ENCODE measurements around the gene LAPTM5.

Gene LAPTM5

DNA sequence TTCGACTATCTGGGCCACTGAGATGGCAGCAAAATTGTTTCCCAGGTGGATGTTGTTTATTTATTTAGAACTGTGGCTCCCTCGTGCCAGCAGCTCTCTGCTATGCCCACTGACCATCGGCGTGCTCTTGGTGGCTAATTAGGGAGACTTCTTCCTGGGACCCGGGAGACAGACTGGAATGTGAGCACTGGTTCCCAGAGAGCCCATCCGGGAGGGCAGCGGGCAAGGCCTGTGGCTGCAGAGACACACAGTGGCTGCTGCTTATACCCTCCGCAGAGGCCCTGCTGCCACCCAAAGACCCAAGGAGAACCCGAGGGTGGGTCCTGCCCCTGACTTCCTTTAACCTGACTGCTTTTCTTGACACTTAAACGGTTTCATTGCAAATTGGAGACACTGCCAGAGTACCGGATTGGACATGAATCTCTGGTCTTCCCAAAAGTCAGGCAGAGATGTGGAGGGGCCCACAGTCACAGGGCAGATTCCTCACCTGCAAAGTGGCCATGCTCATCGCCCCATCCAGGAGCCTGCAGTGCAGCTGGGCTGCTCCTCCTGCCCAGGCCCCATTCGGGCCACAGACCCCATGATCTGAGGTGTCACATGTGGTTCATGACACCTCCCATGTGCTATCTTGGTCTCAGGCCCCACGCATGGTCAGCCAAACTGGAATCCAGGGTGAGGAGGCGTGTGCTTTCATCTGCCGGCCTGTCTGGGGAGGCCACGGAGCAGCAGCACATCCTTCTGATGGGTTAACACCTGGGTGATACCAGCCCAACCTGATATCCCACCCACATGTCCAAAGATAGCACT lies 28.5 kb downstream of the LAPTM5 start:
- no peak for DNase-seq (ENCODE audit: low spot score)

DNA sequence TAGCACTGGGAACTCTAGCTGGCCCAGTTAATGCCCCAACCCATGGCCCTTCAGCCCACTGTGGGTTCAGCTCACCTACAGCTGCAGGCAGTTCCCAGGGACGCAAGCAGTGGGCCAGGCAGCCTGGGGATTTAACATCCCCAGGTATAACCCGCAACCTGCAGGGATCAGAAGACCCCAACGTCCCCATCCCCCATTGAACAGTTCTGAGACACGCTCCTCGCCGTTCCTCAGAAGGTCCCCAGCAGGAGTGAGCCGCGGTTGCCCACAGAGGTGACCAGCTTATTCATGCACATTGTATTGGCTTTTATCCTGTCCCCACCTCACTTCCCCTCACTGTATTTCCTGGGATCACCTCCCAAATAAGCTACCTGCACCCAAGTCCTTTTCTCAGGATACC lies 29.2 kb downstream of the LAPTM5 start:
- DNase-seq (ENCODE audit: low spot score), result no peak

DNA sequence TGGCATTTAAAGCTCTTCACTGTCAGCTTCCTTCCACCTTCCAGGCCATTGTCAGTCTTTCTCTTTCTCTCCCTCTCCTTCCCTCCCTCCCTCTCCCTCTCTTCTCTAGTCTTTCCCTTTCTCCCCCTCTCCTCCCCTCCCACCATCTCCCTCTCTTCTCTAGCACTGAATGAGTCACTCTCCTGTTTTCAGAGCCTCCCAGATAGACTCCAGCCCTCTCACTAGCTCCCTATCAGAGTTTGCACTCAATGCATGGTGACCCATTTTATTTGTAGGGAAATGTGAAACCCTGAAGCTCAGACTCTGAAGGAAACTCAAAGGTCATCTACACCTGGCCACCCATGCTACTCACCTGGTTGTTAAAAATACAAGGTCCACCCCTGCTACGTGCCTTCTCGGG lies 29.8 kb downstream of the LAPTM5 start:
- DNase-seq (ENCODE audit: low spot score), result no peak

DNA sequence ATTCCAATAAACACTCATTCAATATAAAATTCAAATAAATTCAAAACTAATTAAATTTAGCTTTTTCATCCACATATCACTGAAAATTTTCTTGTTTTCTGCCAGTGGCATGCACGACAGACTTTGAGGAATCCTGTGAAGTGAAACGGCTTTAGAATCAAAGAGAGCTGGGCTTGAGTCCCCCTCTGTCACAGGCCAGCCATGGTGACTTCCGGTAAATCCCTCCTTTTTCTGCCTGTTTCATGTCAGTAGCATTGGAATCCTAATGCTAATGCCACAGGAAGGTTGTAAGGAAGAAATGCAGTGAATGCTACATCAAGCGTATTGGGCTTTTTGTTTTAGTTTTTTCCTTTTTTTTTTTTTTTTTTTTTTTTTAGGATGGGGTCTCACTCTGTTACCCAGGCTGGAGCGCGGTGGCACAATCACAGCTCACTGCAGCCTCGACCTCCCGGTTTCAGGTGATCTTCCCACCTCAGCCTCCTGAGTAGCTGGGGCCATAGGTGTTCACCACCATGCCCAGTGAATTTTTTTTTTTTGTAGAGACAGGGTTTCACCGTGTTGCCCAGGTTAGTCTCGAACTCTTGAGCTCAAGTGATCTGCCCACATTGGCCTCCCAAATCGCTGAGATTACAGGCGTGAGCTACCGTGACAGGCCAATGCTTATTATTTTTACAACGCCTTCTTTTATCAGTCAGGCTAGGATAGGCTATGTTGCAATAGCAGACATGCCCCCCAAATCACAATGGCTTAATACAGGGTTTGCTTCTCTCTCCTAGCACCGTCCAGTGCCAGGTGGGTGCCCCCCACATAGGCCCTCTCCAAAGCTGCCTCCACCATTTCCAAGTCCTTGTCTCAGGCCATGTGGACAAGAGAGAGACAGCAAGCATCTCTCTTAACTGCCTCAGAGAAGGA lies 30.5 kb downstream of the LAPTM5 start:
- DNase-seq (ENCODE audit: low spot score), result no peak

DNA sequence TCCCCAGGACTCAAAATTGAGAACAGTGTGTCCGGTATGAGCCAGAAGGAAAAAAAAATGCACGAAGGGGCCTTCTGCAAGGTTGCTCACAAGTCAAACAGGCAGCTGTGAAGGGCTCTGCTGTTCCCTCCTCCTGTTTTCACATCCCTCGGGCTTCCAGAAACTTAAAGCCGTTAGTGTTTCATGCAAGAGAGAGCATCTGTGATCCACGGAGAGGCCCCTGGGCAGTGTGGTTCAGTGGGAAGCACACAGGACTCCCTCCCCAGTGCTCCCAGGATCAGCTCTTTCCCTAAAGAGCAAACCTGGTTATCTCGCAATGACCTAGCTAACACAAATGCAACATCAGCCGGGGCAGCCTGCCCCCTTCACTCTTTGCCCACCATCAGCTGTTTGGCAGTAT lies 31.3 kb downstream of the LAPTM5 start:
- no peak for DNase-seq (ENCODE audit: low spot score)

DNA sequence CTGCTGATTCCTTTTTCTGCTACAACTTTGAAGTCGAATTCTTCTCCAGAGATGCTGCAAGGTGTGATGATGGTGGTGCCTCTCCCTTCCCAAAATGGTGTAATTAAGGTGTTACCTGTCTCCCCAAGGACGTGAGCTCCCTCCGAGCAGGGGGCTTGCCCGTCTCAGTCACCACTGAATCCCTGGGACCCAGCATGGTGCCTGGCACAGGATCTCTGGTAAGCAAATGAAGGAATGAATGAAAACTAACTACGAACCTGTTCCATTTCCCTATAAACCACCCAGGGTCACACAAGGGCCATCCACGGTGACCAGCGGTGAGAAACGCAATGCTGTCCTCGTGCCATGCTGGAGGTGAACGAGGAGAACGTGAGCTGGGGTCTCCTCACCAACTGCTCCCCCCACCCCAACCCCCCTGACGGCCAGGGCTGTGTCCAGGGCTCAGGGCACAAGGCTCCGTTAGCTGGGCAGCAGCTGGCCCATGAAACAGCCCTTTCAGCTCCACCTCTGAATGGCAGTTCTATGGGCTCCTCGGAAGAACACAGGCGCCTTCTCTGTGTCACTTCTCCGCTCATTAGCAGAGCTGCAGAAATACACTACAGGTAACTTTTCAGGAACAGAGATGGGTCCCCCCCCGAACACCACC lies 32.0 kb downstream of the LAPTM5 start:
- DNase-seq (ENCODE audit: low spot score), result no peak

DNA sequence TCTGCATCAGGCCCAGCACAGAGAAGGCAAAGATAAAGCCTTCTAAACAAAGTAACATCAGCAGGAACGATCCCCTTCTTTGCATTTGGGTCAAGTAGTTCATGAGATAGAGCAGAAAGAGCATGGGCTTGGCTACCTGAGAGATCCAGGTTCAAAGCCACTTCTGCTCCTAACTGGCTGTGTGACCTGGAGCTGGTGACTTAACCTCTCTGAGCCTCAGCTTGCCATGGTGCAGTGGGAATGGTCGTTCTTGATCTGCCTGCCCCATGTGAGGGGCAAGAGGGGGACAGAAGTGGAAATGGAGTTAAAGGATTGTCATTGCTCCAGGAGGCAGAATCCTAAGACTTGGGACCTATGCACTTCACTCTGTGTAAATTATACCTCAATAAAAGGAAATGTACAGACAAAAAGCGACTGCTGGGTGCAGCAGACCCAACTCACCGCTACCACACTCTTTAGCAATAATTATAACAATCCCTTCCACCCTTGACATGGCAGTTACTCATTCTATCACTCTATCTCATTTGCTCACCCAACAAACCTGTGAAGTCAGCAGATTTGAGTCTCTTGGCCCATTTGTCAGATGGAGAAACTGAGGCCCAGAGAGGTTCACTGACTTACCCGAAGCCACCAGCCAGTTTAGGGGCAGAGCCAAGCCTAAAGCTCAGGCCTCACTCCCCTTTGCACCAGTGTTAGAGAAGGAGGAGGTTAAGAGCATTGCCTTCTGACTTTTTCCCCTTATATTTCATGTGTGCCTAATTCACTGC lies 32.7 kb downstream of the LAPTM5 start:
- no peak for DNase-seq (ENCODE audit: low spot score)

DNA sequence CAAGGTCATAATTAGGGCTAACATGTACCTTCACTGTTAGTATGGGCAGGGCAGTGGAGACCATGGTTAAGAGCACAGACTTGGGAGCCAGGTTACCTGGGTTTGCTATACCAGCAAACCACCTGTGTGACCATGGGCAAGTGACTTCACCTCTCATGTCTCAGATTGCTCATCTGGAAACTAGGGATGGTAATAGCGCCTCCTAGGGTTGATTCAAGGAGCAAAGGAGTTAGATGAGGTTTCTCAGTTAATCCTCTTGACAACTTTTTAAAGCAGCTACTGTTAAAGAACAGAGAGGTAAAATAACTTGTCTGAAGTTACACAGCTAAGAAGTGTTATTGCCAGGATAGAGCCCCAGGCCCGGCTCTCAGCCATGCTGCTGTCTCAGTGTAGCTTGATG lies 33.4 kb downstream of the LAPTM5 start:
- no peak for DNase-seq (ENCODE audit: low spot score)

DNA sequence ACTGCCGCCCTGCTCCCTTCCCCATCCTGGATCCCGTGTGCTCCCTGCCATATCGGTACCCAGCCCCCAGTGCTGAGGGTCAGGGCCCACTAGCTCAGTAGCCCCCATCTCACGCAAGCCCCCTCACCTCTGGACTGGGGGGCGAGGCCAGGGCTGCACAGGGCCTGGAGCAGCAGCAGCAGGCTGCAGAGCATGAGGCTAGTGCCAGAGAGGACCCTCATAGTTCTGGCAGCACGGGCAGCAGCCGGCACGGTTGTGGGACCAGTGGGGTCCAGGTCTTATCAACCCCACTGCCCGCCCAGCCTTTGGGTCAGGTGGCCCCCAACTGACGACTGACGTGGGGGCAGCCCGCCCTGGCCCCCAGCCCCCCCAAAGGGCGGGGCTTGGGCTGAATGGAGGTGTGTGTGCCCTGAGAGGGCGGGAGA lies 34.2 kb downstream of the LAPTM5 start, which contains the start of gene MATN1:
Gene MATN1 (minus strand): TSS at position 255 of the 425 bp plus-strand sequence. CDS start 34 bp downstream, at position 221.
- no peak for DNase-seq (ENCODE audit: low spot score)

DNA sequence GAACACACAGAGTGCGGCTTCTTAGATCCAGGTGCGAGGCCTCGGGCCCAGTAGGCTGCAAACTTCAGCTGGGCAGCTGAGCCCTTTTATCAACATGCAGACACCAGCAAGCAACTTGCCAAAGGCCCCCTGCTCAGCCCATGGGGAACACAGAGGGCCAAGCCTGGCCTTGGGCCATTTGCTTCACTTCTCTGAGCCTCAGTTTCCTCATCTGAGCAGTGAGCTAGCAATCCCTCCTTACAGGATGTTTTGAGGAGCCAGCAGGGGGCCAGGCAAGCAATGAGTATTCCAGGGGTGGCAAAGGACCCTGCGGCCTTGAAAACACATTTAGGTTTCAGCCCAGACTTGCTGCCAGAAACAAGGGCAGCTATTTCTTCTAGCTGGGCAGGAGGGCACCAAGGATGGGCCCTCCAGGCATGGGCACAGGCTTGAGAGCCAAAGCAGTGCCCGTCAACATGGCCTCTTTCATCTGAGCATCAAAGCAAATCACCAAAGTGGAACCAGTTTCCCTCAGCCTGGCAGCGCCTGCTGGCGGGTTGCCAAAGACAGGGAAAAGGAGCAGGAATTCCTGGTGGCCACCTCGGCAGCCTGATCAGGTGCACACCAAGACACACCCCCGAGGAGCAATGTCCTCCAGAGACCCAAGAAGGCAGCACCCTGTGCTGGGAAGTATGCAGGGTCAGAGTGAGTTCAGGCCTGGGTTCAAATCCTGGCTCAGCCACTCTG lies 35.6 kb downstream of the LAPTM5 start:
- DNase-seq (ENCODE audit: low spot score), result no peak

DNA sequence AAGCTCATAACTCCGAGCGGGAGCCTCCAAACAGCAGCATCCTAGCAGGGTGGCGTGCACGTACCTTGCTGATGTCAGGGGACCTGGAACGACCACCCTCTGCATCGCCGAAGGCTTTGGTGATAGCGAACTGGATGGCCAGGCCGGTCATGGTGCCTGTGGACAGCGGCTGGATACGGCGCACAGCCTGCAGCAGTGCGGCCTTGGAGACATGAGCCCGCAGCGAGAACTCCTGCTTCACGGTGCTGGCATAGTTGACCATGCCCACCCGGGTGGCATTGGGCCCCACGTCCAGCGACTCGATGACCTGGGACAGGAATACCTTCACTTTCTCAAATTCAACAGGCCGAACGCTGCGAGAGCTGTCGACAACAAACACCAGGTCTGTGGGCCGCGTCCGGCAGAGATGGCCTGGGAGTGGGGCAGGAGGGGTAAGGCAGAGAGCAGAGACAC lies 36.2 kb downstream of the LAPTM5 start:
- DNase-seq (ENCODE audit: low spot score), result no peak

DNA sequence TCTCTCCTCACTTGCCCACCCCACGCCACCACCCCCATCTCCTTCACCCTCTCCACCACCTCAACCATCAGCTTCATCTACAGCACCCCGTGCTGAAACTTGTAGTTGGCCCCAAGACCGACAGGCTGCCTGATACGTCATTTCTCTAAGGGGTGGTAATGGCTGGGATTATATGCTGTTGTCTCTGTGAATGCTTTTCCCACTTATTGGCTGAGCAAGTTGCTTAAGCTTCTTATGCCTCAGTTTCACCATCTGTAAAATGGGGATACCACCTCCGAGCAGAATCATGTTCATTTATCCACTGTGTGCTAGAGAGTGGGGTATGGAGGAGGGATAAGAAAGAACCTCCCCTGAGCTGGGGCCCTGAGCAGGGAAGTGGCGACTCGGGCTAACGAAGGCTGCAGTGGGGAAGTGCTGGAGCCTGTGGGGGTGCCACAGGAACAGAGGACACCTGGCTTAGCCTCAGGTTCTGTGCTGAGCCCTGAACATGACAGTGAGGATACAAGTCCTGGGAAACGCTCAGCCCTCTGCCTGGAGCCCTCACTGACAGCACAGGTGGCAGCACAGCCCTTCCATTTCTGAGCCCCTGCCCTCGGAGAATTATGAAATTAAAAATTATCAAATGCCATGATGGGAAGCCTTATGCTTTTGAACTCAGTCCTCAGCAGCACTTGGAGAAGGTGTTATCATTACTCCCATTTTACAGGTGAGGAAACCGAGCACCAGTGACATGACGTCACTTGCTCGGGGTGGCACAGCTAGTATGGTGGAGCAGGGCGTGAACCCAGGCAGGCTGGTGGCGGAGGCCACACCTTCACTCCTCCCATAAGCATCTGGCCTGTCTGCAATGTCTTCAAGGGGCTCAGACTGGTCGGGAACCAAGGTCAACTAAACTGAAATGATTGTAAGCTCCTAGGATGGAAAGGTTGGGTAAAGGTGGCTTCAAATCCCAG lies 37.0 kb downstream of the LAPTM5 start:
- no peak for DNase-seq (ENCODE audit: low spot score)

DNA sequence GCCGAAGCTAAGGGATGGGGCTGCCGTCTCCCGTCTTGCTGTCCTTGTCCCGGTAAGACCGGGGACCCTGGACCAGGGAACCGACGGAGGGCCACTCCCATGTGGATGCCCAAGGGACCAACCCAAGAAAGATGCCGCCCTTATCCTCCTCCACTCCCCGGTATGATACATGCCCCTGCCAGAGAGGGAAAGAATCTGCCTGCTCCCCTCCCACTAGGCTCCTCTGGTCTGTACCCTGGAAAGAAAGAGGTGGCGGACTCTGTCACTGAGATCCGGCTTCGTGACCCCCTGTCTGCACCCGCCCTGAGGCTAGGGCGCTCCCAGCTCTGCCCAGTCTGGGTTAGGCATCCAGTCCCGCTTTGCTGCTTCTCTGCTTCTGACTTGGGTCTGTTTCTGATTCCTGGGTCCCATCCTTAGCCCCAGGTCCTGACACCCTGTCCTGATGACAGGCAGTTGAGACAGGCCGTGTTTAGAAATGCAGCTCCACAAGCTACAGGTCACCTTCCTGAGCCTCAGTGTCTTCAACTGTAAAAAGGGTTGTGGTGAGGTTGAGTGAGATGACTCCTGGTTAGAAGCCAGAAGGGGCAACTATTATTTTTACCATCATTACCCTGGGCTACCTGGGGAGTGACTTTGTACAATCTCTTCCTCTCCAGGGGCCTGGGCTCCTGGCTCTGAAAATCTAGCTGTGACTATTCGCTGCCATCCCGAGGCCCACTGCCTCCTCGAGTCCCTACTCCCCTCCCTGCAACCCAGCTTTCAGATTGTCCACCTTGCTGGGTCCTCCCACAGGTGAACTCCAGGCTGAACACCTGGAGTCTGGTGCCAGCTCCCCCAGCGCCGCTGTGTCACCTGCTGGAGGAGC lies 37.9 kb downstream of the LAPTM5 start:
- DNase-seq (ENCODE audit: low spot score), result no peak

DNA sequence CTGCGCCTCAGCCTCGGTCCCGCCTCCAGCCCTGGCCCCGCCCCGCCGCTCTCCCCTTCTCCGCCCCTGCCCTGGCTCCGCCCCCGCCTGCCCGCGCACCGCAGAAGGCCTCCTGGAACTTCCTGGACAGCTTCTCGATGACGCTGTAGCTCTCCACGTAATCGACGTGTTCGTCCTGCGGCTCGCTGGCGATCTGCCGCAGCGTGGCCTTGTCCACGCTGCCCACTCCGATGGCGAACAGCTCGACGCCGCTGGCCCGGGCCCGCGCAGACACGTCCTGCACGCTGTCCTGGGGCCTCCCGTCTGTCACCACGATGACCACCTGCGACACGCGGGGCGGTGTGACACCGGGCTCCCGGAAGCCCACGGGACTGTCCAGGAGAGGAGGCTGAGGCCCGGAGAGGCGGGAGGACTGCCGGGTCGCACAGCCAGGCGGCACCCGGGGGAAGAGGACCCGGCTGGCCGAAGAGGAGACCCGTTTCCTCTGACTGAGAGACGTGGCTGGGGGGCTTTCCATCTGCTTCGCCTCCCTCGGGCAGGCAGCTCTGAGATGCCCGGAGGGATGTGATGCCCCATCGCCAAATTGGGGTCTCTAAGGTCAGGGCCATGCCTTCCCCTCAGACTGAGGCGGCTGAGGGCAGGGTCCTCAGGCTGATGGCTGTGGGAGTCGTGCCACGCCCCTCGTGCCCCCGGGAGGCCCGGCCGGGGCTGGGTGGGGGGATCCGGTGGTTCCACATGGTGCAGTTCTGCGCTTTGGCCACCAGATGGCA lies 38.8 kb downstream of the LAPTM5 start:
- peak; percentile 97 for DNase-seq (ENCODE audit: low spot score)

DNA sequence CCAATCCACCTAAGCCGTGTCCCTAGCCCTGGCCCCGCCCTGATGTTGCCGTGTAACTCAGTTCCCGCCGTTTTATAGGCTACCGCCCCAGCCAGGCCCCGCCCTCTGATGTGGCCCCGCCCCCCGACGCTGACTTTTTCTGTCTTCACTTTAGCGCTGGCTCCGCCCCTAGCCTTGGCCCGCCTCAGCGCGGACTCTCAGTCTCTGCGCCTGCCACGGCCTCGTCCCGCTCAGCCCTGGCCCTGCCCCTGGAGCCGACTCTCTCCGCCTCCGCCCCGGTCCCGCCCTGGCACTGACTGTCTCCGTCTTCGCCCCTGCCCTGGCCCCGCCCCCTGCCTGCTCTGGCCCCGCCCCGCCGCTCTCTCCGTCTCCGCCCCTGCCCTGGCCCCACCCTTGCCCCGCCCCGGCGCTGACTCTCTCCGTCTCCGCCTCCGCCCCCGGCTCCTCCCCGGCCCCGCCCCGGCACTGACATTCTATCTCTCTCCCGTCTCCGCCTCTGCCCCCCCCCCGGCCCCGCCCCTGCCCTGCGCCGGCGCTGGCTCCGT lies 39.4 kb downstream of the LAPTM5 start:
- DNase-seq (ENCODE audit: low spot score), result peak; percentile 98

DNA sequence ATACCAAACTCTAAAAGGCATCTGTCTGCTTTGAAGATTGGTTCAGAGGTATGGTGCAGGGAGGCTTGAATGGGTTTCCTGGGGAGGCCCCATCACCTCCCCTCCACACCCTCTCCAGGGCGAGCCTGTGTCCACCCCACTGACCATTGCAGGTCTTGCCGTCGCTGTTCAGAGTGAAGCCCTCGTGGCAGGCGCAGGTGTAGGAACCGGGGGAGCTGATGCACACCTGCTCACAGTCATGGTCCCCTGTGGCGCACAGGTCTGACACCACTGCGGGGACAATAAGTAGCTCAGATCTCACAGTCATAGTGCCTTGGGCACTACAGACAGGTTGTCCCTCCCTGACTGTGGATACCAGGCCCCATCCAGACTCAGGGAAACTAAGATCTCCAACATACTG lies 40.9 kb downstream of the LAPTM5 start:
- DNase-seq (ENCODE audit: low spot score), result no peak

DNA sequence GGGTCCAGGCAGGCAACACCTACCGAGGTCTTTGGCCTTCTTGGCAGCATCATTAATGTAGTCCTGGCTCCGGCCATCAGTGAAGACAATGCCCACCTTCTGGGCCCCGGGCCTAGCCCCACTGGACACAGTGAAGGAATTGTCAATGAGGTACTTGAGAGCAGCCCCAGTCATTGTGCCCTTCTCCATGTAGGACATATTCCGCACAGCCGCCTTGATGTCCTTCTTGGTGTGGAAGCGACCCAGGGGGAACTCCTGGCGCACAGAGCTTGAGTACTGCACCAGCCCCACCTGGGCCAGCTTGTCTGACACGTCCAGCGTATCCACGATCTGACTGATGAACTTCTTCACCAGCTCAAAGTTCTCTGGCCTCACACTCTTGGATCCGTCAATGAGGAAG lies 41.7 kb downstream of the LAPTM5 start:
- no peak for DNase-seq (ENCODE audit: low spot score)

DNA sequence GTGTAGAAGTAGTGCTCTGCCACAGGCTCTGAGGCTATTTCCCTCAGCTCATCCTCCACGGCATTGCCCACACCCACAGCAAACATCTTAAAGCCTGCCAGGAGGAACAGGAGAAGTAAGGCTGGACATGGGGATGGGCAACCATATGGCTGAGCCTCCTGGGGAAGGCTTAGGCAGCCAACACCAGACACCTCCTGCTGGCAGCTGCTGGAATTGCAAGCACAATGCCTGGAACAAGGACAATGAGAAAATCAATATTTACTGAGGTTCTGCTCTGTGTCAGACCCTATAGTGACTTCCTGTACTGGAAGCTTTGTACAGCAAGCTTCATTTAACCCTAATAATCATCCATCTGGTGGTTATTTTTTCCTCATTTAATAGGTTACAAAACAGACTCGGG lies 42.4 kb downstream of the LAPTM5 start:
- DNase-seq (ENCODE audit: low spot score), result no peak
